Psoas muscle (tissue), 8 donors: Measurements from ENCODE around the gene TMEM256. TPM values are rescaled to one million over a fixed set of nuclear protein-coding genes. Genes with fewer than 3 reads are reported as not detected.

Experiments
- ATAC-seq, 4 donors: fragments of 200-7000 bp; cut with Tn5 transposase; one replicate each; pipeline ENCODE4 v1.9.1; 2020; ENCODE audit warnings: moderate library complexity in 3 of 4, mild to moderate bottlenecking in 2 of 4
- DNase-seq, 2 donors: peaks; one replicate each; pipeline ENCODE4 v3.0.0-alpha.2; 2020
- H3K27ac ChIP-seq: fragments of 200-600 bp; one replicate; pipeline ENCODE4 v1.8.0; 2022
- H3K27me3 ChIP-seq, 3 donors: fragments of 200-600 bp in 1 of 3; one replicate each; pipeline versions ENCODE4 v1.6.1 to v1.8.0; 2013 to 2022; ENCODE audit warnings: low read length in 2 of 3, mild to moderate bottlenecking in 2 of 3, moderate library complexity in 1 of 3; ENCODE audit not compliant: insufficient read depth in 3 of 3
- H3K36me3 ChIP-seq, 2 donors: fragments of 200-600 bp in 1 of 2; one replicate each; pipeline versions ENCODE4 v1.6.1 to v1.8.0; 2013 to 2022; ENCODE audit warnings: low read depth in 1 of 2, mild to moderate bottlenecking in 1 of 2, moderate library complexity in 1 of 2; ENCODE audit not compliant: insufficient read depth in 1 of 2
- H3K4me1 ChIP-seq: fragments of 200-600 bp; one replicate; pipeline ENCODE4 v1.8.0; 2022
- H3K4me3 ChIP-seq: fragments of 200-600 bp; one replicate; pipeline ENCODE4 v1.8.0; 2022; ENCODE audit warnings: mild to moderate bottlenecking
- H3K9me3 ChIP-seq: fragments of 200-600 bp; one replicate; pipeline ENCODE4 v1.8.0; 2022
- WGBS, 3 donors: extraction: QIAGEN DNeasy Blood & Tissue Kit; methylation state at CpG; one replicate each; pipeline versions ENCODE4 v1.1.6 to v1.1.7; 2013; 5-methylcytosine and 5-hydroxymethylcytosine counted together
- intact Hi-C, 2 donors: fragments of 100-400 bp; cut with DNase I; formaldehyde crosslinking; loops; one replicate each; pipeline versions ENCODE4 v1.11.0 to v1.14.2; 2022
- polyA plus RNA-seq, 3 donors: library from polyadenylated mRNA; stranded (reverse); fragments of 200-250 nt; gene quantifications; one replicate each; pipeline ENCODE4 v1.2.3, GENCODE V29; 2013
- total RNA-seq, 4 donors: library from RNA; stranded (reverse); fragmentation: NEBNext Ultra II Directional in 2 of 4; extraction: Animal tissue kit (Norgen Biotek cat#: 25700) in 2 of 4; gene quantifications; one replicate each; pipeline versions ENCODE4 v1.2.1 to v1.2.4, GENCODE V29; 2021 to 2023
- TF ChIP-seq, protein P1 (sequence below): fragments of 200-600 bp; IDR thresholded peaks from one replicate; pipeline ENCODE4 v1.8.0; 2022; ENCODE audit warnings: antibody characterized with exemption
- donor health status: healthy with polysubstance abuse.
- donor health status: DM: no; HTN: no; CAD: no; lungs with moderate emphysema.
- donor health status: Bipolar disorder and iron deficiency.
- donor health status: healthy.
- donor health status: DM: yes; HTN: yes; CAD: no.
- donor health status: DM: no; HTN: no; CAD: no.
- donor health status: DM: no; HTN: no; CAD: no.
- donor health status: DM: yes; HTN: yes; CAD: no.

The TMEM256 gene
- total and polyA plus RNA-seq, 7 donors = 47.1 to 80.4 (median 62.4) TPM

DNA sequence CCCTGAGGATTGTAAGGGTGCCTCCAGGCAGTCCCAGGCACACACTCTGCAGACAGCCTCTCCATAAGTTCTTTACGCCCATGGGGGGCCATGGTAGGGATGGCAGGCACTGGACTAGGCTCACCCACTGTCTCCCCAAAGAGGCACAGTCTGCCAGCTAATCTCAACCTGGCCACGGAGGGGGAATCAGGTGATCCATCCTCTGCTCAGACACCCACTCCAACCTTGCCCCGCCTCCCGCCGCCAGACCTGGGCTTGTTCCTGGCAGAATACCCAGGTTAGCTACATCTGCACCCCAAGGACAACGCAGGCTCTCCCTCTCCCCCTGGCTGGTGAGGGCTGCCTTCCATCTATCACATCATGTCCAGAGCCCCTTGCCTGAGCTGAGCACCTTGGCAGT is 5.0 kb upstream of the TMEM256 start:
- Histone ChIP-seq H3K27ac (no peak overlapping the region), H3K4me3 (no peak overlapping the region), H3K27me3 (no peaks in the 10 kb centered on the region), H3K9me3 (no peaks in the 10 kb centered on the region), H3K4me1 (no peaks in the 10 kb centered on the region), H3K36me3 (no peaks in the 10 kb centered on the region)
- WGBS, 3 donors = 74 to 86% (median 86%) methylated on average over 5 to 6 of the region's 6 CpGs
- no peak for DNase-seq
- intact Hi-C loops = no loop called here
- TF ChIP-seq, protein P1, sequence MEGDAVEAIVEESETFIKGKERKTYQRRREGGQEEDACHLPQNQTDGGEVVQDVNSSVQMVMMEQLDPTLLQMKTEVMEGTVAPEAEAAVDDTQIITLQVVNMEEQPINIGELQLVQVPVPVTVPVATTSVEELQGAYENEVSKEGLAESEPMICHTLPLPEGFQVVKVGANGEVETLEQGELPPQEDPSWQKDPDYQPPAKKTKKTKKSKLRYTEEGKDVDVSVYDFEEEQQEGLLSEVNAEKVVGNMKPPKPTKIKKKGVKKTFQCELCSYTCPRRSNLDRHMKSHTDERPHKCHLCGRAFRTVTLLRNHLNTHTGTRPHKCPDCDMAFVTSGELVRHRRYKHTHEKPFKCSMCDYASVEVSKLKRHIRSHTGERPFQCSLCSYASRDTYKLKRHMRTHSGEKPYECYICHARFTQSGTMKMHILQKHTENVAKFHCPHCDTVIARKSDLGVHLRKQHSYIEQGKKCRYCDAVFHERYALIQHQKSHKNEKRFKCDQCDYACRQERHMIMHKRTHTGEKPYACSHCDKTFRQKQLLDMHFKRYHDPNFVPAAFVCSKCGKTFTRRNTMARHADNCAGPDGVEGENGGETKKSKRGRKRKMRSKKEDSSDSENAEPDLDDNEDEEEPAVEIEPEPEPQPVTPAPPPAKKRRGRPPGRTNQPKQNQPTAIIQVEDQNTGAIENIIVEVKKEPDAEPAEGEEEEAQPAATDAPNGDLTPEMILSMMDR = no peak
- ATAC-seq = no peak

DNA sequence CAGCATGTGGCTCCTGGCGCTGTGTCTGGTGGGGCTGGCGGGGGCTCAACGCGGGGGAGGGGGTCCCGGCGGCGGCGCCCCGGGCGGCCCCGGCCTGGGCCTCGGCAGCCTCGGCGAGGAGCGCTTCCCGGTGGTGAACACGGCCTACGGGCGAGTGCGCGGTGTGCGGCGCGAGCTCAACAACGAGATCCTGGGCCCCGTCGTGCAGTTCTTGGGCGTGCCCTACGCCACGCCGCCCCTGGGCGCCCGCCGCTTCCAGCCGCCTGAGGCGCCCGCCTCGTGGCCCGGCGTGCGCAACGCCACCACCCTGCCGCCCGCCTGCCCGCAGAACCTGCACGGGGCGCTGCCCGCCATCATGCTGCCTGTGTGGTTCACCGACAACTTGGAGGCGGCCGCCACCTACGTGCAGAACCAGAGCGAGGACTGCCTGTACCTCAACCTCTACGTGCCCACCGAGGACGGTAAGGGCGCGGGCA is 4.4 kb upstream of the TMEM256 start:
- DNase-seq = no peak
- TF ChIP-seq, protein P1 = no peak
- no peak overlapping the region for H3K4me3 ChIP-seq
- no peaks in the 10 kb centered on the region for H3K9me3 ChIP-seq
- H3K4me1 ChIP-seq = no peaks in the 10 kb centered on the region
- intact Hi-C loops = no loop called here
- H3K27me3 ChIP-seq = no peaks in the 10 kb centered on the region
- 80 to 89% (median 80%) methylated on average over 41 to 58 of the region's 58 CpGs for WGBS, 3 donors
- H3K36me3 ChIP-seq = no peaks in the 10 kb centered on the region
- ATAC-seq = no peak
- no peak overlapping the region for H3K27ac ChIP-seq

DNA sequence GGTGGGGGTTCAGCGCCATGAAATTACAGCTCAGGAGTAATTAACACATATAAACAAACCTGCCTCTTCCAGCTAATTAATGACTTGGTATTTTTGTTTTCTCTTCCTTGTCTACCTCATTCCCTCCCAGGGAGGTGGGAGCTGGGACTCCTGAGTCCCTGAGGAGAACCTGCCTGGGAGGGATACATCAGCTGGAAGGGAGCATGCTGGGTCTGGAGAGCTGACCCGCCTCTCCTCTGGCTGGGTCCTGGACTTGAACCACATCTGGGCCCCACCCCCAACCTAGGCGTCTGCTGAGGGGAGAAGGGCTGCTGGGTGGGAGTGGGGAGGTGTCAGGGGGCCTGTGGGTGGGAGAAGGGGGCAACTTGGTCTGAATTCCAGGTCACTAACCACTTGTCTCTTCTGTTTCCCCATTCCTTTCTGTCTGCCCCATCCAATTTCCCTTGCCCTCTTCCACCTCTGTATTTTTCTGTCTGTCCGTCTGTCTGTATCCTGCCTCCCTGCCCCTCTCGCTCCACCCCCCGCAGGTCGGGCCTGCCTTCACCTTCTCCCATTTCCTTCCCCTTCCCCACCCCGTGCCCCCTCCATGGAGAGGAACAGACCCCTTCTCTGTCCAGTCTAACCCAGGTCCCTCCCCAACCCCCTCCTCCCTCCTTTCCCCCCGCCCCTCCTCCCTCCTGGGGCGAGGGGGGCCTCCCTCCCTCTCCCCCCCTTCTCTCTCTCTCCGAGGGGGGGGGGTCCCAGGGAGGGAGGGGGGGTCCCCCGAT is 3.8 kb upstream of the TMEM256 start, which contains the start of gene NLGN2:
TSS of gene NLGN2 (plus strand) at position 361 of the 767 bp plus-strand sequence. CDS start 411 bp downstream, outside the sequence.
- no peak for DNase-seq
- Histone ChIP-seq H3K36me3 (no peaks in the 10 kb centered on the region), H3K27me3 (no peaks in the 10 kb centered on the region), H3K4me1 (peaks cover 5% of the 10 kb centered on the region), H3K27ac (no peak within 1 kb of the TSS), H3K9me3 (no peaks in the 10 kb centered on the region), H3K4me3 (no peak within 1 kb of the TSS)
- TF ChIP-seq, protein P1 = no peak
- intact Hi-C loops = no loop called here
- no peak for ATAC-seq
- 62 to 76% (median 68%) methylated on average over 8 to 11 of the region's 12 CpGs for WGBS, 3 donors

DNA sequence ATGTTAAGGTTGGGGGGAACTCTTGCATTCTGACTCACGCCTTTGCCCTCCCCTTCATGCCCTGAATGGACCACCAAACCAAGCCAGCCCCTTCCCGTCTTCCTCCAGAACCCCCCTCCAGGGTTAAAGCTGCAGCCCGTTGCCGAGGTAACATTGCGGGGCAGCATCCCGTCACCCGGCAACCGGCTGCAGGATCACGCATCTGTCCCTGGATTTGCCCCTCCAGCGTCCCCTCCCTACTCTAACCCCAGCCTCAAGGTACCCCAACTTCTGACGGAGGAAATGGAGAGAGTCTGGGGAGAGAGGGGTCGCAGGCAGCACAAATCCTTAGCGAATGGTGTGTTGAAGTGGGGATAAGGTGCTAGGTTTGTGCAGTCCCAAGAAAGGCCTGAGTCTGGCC is 3.2 kb upstream of the TMEM256 start:
- H3K36me3 ChIP-seq = peaks cover 0 to 3% of the 10 kb centered on the region in 2 donors
- peaks cover 9% of the 10 kb centered on the region for H3K4me1 ChIP-seq
- H3K27ac ChIP-seq = no peak overlapping the region
- H3K27me3 ChIP-seq = no peaks in the 10 kb centered on the region
- DNase-seq (no peak), ATAC-seq (no peak)
- TF ChIP-seq, protein P1 = no peak
- intact Hi-C loops = no loop called here
- 77 to 86% (median 85%) methylated on average over 13 of the region's 13 CpGs for WGBS, 3 donors
- H3K9me3 ChIP-seq = no peaks in the 10 kb centered on the region
- H3K4me3 ChIP-seq = no peak overlapping the region
